ENCODE data around the gene KCNC3. TPM values are rescaled to one million over a fixed set of nuclear protein-coding genes. Genes with fewer than 3 reads are reported as not detected.
"Not testable (repeated sequence)": the region's sequence is repeated elsewhere in the genome, so short reads cannot be mapped to it uniquely, and the experiment has no call there.

The KCNC3 gene
- total RNA-seq, 2 donors from 2014 or later, result 1.9 to 25.8 TPM

DNA sequence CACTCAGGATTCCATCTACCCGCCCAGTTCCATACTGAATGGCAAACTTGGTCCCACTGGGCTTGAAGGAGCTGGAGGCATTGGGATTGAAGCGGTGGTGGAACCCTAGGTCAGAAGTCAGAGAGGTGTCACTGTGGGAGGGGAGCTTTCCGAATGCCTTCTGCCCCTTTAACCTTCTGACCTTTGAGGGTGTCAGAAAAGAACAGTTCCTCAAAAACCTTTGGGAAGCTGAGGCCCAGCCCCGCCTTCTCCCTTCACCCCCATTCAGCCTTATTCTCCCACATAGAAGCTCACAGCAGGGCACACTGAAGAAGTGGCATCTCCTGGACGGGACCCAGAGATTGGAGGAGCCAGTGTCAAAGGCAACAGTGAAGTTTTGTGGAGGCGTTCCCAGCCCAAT is 7.9 kb upstream of the KCNC3 start:
- H3K27me3 Mint-ChIP-seq, result peaks cover 0 to 20% of the 10 kb centered on the region in 2 donors
- DNase-seq (ENCODE audit: low spot score), result peak; percentile 20
- H3K36me3 Mint-ChIP-seq, ATAC-seq, H3K27ac Mint-ChIP-seq, H3K9me3 Mint-ChIP-seq, H3K4me3 Mint-ChIP-seq: not testable (repeated sequence)
- peaks cover 18 to 23% of the 10 kb centered on the region in 2 donors for H3K4me1 Mint-ChIP-seq (ENCODE audit: low read depth in 2 of 2)

DNA sequence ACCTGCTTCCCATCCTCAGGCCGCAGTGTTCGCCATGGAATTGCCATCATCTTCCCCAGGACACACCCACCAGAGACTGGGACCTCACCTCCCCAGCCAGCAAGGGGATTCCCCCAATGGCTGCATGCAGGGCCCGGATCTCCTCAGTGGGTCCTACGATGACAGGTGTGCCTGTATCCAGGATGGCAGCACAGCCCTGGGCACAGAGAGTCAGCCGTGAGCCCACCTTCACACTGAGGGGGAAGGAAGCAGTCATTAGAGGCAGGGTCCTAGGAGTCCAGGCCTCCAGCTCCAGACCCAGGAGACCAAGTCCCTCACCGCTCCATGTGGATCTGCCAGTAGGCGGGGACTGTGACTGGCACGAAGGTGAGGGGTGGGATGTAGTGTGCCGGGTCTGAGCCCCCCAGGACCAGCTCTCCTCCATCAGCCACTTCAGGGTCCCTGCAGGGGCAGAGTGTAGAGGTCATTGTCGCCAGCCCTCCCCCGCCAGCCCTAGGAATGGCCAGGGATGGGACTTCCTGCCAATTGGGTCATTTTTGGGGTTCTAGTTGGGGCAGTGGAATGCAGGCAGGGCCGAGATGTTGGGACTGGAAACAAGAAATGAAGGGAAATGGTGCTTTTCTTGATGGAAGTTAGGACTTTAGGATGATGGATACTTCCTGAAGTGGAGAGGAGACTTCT is 5.7 kb upstream of the KCNC3 start:
- Mint-ChIP-seq H3K36me3 (peaks cover 6% of the 10 kb centered on the region), H3K27me3 (peaks cover 18 to 33% of the 10 kb centered on the region in 2 donors), H3K27ac (no peak overlapping the region), H3K9me3 (peaks cover 3% of the 10 kb centered on the region), H3K4me1 (ENCODE audit: low read depth in 2 of 2) (peaks cover 36 to 39% of the 10 kb centered on the region in 2 donors), H3K4me3 (peak overlapping the region; percentile 30)
- peak; percentile 63 for DNase-seq (ENCODE audit: low spot score)
- no peak for ATAC-seq

DNA sequence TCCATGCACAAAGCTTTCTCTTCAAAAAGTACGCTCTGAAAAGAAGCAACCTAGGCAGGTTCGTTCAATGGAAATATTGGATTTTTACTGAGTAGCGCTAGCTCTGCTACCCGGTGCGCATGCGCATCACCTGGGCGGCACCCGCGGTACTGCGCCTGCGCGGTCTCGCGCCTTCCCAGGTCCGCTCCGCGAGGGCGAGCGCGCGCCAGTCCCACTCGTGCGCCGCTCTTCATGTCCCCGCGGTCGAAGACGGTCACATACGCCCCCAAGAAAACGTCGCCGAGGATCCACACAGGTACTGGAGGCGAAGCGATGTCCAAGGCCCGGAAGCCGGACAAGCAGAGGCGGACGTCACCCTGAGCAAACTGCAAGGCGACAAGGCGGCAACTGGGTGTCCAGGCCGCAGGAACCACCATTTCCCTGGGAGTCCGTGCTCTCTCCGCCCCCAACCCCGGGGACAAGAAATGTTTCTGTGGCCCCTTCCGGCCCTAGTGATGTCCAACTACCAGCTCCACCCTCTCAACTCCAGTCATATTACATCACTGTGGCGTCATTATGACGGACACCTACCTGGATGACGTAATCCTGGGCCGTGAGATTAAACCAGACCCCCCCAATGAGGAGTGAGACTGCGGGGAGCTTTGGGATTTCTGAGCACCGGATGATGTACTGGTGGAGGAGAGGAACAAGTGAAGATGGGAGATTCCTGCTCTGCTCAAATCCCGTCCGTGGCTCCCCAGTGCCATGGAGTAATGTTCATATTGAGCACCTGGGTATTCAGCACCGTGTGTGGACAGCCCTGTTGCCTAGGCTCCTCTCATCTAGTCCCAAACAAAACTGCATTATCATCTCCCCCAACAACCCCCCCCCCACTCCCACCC is 4.8 kb upstream of the KCNC3 start:
- H3K4me1 Mint-ChIP-seq (ENCODE audit: low read depth in 2 of 2), result peaks cover 43 to 47% of the 10 kb centered on the region in 2 donors
- H3K4me3 Mint-ChIP-seq, result peak overlapping the region; percentile 89
- peaks cover 3% of the 10 kb centered on the region for H3K9me3 Mint-ChIP-seq
- H3K27ac Mint-ChIP-seq, result peak overlapping the region; percentile 84 to 92
- H3K36me3 Mint-ChIP-seq, result peaks cover 14% of the 10 kb centered on the region
- ATAC-seq, result peak; percentile 48 to 69
- H3K27me3 Mint-ChIP-seq, result peaks cover 25 to 41% of the 10 kb centered on the region in 2 donors
- DNase-seq (ENCODE audit: low spot score), result peak; percentile 80

DNA sequence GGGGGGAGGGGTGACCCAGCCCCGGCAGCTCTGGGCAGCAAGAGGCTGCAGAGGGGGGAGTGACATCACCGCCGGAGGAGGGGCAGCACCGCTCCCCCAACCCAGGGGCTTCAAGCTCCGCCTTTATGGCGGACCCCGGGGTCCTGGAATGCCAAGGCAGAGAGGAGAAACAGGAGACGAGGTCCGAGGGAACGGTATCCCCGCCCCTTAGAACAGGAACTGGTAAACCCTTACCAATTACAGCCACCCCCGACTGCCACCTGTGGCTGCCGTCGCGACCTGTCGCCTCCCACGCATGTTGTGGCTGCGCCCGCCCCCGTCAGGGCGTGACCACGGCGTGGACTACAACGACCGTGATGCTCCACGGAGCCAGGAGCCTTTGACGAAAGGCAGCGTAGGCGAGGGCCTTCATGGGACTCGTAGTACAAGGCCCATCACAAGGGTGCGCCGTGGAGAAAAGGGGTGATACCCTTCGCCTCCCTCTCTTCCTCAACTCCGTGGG is 4.1 kb upstream of the KCNC3 start:
- Mint-ChIP-seq H3K4me1 (ENCODE audit: low read depth in 2 of 2) (peaks cover 43 to 47% of the 10 kb centered on the region in 2 donors), H3K27me3 (peaks cover 25 to 41% of the 10 kb centered on the region in 2 donors), H3K27ac (peak overlapping the region; percentile 84 to 92), H3K36me3 (peaks cover 14% of the 10 kb centered on the region), H3K4me3 (peak overlapping the region; percentile 89), H3K9me3 (peaks cover 3% of the 10 kb centered on the region)
- peak; percentile 81 to 87 for ATAC-seq
- DNase-seq (ENCODE audit: low spot score), result peak; percentile 91

DNA sequence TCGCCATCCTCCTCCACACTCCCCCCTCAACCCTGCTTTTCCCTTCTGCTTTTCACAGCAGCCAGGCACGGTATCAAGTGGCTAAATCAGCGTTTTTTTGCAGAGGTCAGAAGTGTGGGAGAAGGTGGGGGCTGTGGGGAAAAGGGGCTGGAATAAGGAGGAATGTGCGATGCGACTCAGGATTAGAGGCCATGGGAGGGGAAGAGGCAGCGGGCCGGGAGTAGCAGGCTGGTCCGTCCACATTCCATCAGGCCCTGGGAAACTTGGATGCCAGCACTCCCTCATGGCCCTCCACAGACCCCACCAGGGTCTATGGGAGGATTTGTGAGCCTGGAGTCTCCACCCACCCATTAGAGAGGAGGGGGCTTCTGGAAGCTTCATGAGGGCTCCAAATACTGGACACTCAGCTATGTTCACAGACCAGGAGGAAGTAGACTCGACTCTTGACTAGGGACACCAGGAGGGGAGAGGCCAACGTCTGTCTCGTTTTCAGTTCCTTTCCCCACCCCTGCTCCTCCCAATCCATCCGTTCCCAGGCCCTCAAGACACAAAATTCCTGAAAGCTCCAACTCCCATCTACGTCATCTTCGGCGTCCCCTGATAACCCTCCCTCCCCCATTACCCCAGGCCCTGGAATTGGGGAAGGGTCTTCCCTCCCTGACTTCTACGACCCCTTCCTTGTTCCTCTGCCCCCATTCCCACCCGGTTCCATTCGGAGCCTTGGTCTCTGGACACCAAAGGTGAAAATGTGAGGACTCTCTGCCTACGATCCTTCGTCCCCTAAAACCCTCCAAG is 3.3 kb upstream of the KCNC3 start:
- H3K27ac Mint-ChIP-seq, result no peak overlapping the region
- peaks cover 30 to 45% of the 10 kb centered on the region in 2 donors for H3K27me3 Mint-ChIP-seq
- H3K9me3 Mint-ChIP-seq, result peaks cover 3% of the 10 kb centered on the region
- peaks cover 15% of the 10 kb centered on the region for H3K36me3 Mint-ChIP-seq
- ATAC-seq, result no peak
- DNase-seq (ENCODE audit: low spot score), result peak; percentile 16
- peak overlapping the region; percentile 83 for H3K4me3 Mint-ChIP-seq
- peaks cover 45 to 51% of the 10 kb centered on the region in 2 donors for H3K4me1 Mint-ChIP-seq (ENCODE audit: low read depth in 2 of 2)

DNA sequence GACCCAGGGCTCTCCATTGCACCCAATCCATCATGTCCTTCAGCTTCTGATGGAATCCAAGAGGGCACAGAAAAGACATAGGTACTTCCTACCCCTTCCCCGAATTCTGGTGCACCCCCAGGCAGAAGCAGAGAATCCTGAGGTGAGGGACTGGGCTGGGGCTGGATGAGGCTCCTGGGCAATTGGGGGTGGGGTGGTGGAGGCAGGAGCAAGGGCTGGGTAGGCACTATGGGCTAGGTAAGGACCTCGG is 2.7 kb upstream of the KCNC3 start:
- Mint-ChIP-seq H3K27me3 (peaks cover 36 to 47% of the 10 kb centered on the region in 2 donors), H3K27ac (no peak overlapping the region), H3K4me3 (peak overlapping the region; percentile 83), H3K9me3 (peaks cover 3% of the 10 kb centered on the region), H3K36me3 (peaks cover 21% of the 10 kb centered on the region), H3K4me1 (ENCODE audit: low read depth in 2 of 2) (peaks cover 50 to 56% of the 10 kb centered on the region in 2 donors)
- DNase-seq (ENCODE audit: low spot score) (no peak), ATAC-seq (no peak)

DNA sequence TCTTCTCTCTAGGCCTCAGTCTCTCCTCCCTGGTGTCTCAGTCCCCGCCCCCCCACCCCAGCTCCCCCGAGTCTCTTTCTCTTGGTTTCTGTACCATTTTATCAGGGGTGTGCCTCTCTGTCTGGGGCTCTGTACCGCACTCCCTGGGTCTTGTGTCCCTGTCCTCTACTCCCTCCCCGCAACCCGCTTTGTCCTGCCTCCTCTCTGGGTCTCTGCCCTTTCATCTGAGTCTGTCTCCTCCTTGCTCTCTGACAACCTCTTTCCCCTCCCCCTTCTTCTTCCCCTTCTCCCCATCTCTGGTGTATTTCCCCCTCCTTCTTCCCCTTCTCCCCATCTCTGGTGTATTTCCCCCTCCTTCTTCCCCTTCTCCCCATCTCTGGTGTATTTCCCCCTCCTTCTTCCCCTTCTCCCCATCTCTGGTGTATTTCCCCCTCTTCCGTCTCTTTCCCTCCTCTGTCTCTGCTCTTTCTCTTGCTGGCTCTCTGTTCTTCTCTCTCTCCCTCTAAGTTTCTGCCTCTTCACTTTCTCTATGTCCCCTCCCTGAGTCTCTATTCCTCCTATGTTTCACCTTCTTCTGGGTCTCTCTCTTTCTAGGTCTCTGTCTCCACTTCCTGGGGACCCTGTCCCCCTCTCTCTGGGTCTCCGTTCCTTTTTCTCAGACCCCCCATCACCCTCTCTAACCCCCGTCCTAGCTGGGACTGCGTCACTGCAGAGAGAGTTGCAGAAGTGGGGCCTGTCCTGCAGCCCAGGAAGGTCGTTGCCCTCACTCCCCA is 2.2 kb upstream of the KCNC3 start:
- peak overlapping the region; percentile 83 for H3K4me3 Mint-ChIP-seq
- peaks cover 3% of the 10 kb centered on the region for H3K9me3 Mint-ChIP-seq
- peaks cover 41 to 52% of the 10 kb centered on the region in 2 donors for H3K27me3 Mint-ChIP-seq
- H3K36me3 Mint-ChIP-seq, result peaks cover 25% of the 10 kb centered on the region
- ATAC-seq, result no peak
- peak; percentile 0 for DNase-seq (ENCODE audit: low spot score)
- H3K27ac Mint-ChIP-seq, result no peak overlapping the region
- peaks cover 55 to 60% of the 10 kb centered on the region in 2 donors for H3K4me1 Mint-ChIP-seq (ENCODE audit: low read depth in 2 of 2)

DNA sequence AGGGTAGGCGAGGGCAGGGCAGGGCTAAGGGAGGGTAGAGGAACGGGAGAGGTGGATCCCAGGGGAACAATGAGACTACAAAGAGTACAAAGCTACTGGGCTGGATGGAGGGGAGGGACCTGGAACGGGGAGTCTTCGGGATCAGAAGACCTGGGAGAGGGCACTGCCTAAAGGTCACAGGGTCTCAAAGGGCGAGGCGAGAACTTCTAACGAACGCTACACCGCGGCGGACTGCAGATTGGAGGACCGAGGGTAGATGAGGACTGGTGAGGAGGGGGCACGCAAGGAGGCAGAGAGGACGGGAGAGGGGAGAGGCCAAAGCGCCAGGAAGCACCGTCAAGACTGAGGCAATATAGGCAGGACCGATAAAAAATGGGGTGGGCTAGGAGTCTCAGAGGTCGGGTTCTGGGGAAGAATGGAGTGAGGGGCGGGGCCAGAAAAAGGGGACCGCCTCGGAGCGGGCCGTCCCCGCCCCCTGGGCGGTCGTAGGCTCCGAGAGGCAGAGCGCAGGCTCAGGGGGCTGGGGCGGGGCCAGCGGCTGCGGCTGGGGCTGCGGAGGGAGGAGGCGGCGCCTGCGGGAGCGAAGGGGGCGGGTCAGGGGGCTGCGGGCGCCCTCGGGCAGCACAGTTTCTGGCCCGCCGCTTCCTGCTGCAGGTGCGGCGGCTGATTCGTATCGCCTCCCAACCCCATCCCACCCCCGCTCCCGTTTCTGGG is 1.3 kb upstream of the KCNC3 start:
- peak overlapping the region in 1 of 2 donors; percentile 48 for H3K27ac Mint-ChIP-seq
- H3K9me3 Mint-ChIP-seq, result peaks cover 3% of the 10 kb centered on the region

DNA sequence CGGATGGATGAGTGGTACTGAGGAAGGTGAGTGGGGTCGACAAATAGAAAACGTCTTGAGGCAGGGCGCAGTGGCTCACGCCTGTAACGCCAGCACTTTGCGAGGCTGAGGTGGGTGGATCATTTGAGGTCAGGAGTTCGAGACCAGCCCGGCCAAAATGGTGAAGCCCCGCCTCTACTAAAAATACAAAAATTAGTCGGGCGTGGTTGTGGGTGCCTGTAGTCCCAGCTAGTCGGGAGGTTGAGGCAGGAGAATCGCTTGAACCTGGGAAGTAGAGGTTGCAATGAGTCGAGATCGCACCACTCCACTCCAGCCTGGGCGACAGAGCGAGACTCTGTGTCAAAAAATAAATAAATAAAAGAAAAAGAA is 733 bp upstream of the KCNC3 start:
- not testable (repeated sequence) for H3K9me3 Mint-ChIP-seq
- H3K36me3 Mint-ChIP-seq, result peaks cover 25% of the 10 kb centered on the region
- peak overlapping the region; percentile 83 for H3K4me3 Mint-ChIP-seq

More for the DNA sequence above, 1.3 kb upstream of the KCNC3 start:
- H3K4me1 Mint-ChIP-seq (ENCODE audit: low read depth in 2 of 2), result peaks cover 53 to 57% of the 10 kb centered on the region in 2 donors
- H3K36me3 Mint-ChIP-seq, result peaks cover 25% of the 10 kb centered on the region
- H3K4me3 Mint-ChIP-seq, result peak overlapping the region; percentile 83
- peaks cover 42 to 48% of the 10 kb centered on the region in 2 donors for H3K27me3 Mint-ChIP-seq
- ATAC-seq, result peak; percentile 54 to 62
- peak; percentile 71 for DNase-seq (ENCODE audit: low spot score)

DNA sequence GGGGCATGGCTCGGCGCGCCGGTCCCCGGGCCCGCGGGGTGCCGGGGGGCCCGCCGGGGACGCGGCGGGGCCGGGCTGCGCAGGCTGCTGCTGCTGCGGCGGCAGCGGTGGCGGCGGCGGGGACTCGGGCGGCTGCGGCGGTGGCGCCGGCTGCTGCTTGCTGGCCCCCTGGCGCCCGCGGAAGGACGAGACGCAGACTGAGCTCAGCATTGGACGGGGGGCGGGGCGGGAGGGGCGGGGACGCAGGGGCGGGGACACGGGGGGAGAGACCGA is 368 bp downstream of the KCNC3 start:
- Mint-ChIP-seq H3K36me3 (peaks cover 25% of the 10 kb centered on the region), H3K9me3 (peaks cover 3% of the 10 kb centered on the region), H3K4me1 (ENCODE audit: low read depth in 2 of 2) (peaks cover 49 to 53% of the 10 kb centered on the region in 2 donors), H3K27ac (no peak overlapping the region), H3K27me3 (peaks cover 51 to 52% of the 10 kb centered on the region in 2 donors), H3K4me3 (peak overlapping the region; percentile 83)
- ATAC-seq (no peak), DNase-seq (ENCODE audit: low spot score) (no peak)

More for the DNA sequence above, 733 bp upstream of the KCNC3 start:
- Mint-ChIP-seq H3K27me3 (peaks cover 45% of the 10 kb centered on the region in 2 donors), H3K4me1 (ENCODE audit: low read depth in 2 of 2) (peaks cover 48 to 53% of the 10 kb centered on the region in 2 donors), H3K27ac (peak overlapping the region; percentile 20 to 48)
- not testable (repeated sequence) for DNase-seq (ENCODE audit: low spot score); ATAC-seq

DNA sequence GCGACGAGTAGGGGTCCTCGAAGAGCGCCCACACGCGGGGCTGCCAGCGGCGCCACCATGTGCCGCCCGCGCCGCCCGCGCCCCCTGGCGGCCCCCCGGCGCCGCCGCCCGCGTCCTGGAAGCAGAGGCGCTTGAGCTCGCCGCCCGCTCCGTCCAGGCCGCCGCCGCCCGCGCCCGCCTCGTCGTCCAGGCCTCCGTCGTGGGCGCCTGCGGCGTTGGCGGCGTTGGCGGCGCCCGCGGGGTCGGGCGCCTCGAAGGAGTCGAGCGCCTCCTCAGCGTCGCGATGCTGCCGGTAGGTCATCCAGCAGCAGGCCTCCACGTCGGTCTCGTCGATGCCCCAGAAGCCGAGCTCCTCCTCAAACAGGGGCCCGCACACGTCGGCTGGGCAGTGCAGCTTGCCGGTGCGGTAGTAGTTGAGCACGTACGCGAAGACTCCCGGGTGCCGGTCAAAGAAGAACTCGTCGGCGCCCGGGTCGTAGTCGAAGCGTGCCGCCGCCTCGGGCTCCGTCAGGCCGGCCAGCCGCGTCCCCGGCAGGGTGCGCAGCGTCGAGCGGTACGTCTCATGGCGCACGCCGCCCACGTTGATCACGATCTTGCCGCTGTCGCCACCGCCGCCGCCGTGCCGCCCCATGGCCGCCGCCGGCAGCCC is 829 bp downstream of the KCNC3 start:
- H3K27me3 Mint-ChIP-seq, result peaks cover 51 to 52% of the 10 kb centered on the region in 2 donors
- no peak for DNase-seq (ENCODE audit: low spot score)
- H3K9me3 Mint-ChIP-seq, result peaks cover 3% of the 10 kb centered on the region
- H3K36me3 Mint-ChIP-seq, result peaks cover 25% of the 10 kb centered on the region
- H3K4me1 Mint-ChIP-seq (ENCODE audit: low read depth in 2 of 2), result peaks cover 45 to 48% of the 10 kb centered on the region in 2 donors
- no peak overlapping the region for H3K27ac Mint-ChIP-seq
- H3K4me3 Mint-ChIP-seq, result peak overlapping the region; percentile 64
- no peak for ATAC-seq

Data from natural killer cell treated with Interleukin-12 subunit alpha and Interleukin-12 subunit beta and Interleukin-15 and Interleukin-18, amount 100 ng/mL, for 72 hours (primary cell).